EL (cell line): ENCODE measurements around the gene IL2RA.

Source experiments
- DNase-seq: peaks from one replicate; pipeline ENCODE4 v3.0.0-alpha.2; 2016

IL2RA gene

DNA sequence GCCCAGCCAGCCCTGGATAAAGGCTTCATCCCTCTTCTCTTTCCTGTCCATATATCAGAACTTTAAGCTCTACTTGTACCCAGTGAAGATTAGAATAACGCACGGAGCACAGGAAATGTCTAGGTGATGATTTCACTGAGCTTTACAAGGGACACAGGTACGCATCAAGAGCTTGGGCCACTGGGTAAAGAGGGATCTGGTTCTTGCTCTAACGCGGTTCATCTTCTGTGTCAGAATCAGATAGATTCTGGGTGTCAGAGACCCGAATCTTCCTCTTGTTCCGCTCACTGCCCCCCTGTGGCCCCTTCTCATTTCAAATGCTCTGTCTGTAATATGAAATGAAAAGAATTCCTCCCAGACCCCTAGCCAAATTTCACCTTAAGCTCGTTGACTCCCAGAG, 24.7 kb downstream of the IL2RA start:
- DNase-seq, result no peak

DNA sequence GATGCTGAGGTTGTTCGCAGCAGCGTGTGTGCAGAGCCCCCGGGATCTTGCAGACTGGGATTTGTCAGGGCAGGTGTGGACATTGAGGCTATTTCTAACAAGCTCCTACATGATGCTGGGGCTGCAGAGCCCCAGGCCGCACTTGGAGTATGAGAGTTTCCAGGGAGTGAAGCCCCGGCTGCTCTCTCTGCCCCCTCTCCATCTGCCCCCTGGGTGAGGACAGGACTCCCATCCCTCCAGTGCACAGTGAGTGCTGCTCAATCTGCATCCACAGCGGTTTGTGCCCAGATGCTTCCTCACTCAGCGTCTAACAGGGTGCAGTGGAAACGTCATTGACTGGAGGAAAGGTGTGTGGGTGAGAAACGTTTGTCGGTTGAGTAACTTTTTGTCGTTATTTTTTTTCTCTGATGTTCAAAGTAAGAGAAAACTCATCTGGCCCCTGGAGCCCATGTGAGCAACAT, 25.3 kb downstream of the IL2RA start:
- no peak for DNase-seq

DNA sequence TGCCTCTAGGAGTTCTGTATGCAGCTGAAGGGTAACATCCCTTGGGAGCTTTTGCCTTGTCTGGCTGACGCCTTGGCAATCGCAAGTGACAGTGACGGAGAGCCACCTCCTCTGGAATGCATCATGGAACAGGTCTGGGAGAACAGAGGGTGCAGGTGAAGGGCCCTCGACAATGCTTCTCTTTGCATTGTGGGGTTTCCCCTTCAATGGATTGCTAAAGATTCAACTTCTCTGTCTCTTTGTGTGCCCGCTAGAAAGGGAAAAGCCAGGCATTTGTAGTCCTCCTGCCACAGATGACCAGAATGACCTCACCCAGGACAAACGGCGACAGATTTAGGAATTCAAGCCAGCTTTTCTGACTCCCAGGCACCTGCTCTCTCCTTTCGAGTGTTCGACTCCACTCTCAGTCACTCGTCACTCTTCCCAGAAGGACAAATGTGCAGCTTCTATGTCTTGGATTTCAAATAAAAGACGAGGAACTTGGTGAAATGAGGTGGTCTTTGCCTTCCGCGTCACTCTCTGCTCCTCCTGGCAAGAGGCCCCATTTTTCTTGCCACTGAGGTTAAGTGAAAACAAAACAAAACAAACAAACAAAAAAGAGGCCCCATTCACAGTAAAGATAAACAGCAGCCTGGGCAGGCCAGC, 26.1 kb downstream of the IL2RA start:
- no peak for DNase-seq

DNA sequence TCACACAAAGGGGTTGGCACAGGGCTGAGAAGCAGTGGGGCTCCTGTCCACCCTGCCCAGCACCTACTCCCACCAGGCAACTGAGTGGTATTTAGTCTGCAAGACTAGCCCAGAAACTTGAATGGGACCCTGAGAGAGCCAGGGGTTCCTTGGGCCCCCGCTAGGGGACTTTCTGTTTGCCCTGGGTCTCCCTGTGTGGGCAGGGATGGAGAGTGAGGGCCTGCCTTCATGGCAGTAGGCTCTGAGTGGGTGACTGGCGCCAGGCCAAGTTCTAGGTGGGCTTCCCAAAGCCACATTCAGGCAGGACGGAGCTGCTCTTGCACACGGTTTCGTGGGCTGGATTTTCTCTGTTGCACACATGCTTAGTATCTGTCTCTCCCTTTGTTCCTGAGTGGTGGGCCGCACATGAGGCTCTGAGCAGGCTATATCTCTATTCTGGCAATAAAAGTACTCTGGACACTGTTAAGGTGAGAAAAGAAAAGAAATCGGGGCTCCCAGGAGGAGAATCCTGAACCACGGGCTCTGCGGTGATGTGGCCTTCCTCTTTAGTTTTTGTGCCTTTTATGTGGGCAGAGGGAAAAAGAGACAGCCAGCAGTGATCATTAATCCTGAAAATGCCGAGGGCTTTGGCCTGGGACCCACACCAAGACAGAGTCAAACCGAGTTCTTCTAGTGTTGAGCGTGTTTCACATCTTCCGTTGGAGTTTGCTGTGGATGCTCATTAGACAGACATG, 26.9 kb downstream of the IL2RA start:
- no peak for DNase-seq

DNA sequence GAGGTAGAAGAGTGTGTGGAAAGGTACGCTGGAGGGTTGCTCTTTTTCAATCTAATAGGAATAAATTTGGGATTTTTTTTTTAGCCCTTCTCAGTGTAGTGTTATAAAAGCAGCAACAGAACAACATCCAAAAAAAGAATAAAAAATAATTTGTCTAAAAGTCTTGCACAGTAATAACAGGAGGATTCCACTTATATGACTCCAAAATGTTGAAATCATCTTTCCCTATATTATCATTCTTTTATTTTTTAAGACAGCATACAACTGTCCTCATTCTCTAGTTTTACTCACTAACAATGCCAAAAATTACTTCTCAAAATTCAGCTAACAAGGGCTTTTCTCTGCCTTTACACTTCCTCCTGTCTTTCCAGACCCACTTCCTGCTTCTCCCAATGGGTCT, 27.8 kb downstream of the IL2RA start:
- DNase-seq, result no peak

DNA sequence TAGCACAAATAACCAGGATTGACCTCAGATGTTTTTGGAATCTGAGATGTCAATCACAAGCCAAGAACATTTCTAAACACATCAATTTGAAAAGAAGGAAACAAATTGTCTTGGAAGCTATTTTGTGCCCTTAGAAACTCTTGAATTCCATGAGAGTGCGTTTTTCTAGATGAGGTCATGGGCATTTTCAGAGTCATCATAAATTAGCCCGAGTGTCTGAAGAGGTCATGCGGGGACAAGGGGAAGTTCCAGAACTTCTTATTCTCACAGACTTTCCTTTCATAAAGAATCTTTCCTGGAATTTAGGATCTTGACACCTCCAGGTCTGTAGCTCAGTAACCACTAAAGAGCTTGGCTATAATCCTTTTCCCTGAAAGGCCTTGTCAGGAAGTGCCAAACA, 28.2 kb downstream of the IL2RA start:
- peak; percentile 53 for DNase-seq

DNA sequence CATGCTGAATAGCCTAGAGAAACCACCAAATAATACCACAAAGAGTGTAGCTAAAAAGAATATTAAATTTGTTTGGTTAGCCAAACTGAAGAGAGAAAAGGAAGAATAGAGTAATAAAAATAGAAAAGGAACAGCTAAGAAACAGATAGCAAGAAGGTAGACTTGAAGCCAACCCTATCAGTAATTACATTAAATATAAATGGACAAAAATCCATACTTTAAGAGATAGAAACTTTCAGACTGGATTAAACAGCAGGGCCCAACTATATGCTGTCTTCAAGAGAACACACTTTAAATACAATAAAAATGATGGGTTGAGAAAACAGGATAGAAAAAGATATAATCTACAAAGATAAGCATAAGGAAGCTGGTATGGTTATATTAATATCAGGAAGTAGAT, 31.2 kb downstream of the IL2RA start:
- no peak for DNase-seq

DNA sequence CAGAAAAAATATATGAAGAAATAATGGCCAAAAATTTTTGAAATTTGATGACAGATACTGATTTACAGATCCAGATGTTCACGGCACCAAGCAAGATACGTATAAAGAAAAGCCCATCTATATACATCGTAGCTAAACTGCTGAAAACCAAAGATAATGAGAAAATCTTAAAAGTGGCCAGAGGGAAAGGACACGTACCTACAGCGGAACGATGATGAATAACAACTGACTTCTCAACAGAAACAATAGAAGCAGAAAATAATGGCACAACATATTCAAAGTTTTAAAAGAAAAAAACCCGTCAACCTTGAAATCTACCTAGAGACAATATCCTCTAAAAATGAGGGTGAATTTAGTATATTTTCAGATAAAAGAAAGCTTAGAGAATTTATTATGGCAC, 31.9 kb downstream of the IL2RA start:
- no peak for DNase-seq

DNA sequence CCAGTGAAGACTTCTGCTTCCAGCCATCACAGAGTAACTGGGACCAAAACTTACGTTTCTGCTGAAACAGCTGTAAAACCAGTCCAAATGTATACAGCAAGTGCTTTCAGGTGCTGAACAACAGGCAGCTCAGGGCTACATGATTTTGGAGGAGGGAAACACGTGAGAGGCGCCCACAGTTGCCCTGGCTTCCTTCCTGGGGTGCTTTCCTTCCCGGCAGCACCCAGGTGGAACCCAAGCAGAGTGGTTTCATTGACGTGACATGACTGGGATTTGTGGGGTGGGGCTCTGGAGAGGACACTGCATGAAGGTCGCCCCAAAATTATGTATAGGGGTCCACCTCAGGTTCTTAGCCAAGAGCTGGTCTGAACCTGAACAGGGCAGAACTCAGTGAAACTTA, 34.2 kb downstream of the IL2RA start:
- no peak for DNase-seq

DNA sequence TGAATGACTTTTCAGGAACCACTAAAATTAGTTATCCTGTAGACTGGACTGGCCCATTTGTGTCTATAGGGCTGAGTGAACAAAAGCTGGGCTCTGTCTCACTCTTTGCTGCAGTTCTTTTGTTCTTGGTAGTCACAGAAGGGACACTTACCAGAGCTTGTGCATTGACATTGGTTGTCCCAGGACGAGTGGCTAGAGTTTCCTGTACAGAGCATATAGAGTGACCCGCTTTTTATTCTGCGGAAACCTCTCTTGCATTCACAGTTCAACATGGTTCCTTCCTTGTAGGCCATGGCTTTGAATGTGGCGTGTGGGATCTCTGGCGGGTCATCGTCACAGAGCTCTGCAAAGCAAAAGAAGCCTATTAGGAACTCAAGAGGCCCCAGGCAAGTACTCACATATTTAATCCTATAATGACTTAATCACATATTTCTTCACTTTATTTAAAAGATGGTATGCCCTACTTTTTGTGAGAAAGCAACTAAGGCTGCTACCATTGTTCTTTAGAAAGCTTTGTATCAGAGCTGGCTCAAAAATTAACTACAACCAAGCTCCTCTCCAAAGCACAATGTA, 36.4 kb downstream of the IL2RA start:
- DNase-seq, result no peak

DNA sequence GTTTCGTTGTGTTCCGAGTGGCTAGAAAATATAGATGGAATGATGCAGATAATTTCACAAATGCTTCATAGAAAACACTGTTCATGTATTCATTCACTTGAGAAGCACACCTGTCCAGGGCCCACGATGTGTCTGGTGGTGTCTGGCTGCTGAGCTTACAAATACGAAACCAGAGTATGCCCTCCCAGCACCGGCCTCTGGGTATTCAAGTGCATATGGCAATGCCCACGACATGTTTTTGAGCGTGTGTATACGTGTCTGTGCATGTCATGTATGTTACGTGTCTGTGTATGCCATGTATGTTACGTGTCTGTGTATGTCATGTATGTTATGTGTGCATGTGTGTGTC, 37.9 kb downstream of the IL2RA start:
- DNase-seq, result no peak

DNA sequence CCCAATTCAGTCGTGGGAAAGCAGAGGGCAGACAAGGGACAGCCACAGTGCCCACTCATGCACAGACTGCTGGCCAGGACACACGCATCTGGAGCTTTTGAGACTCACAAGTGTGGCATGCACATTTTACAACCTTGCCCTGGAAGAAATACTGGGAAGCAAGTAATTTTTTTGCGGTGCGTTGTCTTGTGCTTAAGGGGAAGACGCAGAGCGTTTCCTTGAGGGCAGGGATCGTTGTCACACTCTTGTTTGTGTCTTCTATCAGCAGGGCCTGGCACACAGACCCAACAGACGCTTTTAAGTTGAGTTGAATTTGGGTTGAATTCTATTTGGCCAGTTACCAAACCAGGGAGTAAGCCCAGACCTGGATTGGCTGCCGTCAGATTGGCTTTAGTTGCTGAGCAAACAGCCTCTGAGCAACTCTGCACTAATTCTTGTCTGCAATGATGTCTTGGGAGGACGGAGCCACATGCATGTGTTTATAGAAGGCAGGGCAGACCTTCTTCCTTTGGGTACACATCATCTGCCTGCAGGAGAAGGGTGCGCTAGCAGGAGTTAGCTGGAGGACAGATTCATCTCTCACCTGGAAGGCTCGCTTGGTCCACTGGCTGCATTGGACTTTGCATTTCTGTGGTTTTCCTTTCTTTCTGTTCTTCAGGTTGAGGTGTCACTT, 38.4 kb downstream of the IL2RA start:
- DNase-seq, result peak; percentile 72

DNA sequence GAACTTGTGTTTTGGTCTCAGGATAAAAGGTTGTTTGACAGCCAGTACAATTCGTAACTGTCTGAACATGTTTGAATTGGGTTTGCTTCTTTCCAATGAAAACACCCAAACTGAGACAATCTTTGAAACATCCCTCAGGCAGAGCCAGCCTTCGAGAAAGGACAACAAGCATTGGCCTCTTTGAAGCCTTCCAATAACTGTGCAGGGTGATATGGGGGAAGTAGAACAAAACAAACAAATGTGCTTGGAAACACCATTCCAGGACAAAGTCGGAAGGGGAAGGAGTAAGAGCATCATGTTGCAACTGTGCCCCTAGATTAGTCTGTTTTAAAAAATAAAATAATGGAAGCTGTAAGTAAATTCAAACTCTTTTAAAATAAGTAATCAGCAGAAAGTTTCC, 39.5 kb downstream of the IL2RA start:
- DNase-seq, result no peak

DNA sequence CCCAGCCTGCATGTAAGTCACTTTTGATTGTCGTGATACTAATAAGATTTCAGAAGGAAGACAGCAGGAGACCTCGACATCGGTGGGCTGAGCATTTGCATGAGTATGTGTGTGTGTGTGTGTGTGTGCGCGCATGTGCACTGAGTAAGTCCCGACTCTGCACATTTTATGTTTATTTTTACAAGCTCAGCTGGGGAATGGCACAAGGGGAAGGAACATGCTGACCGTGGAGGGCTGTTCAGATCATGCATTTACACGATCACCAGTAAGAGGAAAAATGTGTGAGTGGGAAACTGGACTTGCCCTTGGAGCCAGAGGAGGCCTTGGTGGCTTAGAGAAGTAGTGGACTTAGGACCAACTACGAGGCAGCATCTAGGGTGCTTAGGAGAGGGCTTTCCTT, 41.3 kb downstream of the IL2RA start:
- no peak for DNase-seq

DNA sequence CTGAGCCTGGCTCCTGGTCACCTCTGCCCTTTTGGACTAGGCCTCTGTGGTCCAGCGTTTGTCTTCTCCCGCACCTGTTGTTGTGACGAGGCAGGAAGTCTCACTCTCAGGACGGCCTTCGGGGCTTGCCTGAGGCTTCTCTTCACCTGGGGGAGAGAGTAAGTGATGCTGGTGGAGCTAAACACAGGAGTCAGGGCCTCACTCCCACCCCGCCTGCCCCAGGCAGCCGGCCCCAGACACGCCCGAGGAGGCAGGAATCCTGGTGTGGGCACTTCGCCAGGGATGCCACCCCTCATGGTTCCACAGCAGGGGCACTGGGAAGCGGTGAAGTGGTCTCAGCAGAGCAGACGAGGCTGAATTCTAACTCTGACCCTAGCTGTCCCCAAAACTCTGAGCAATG, 42.4 kb downstream of the IL2RA start:
- DNase-seq, result no peak

DNA sequence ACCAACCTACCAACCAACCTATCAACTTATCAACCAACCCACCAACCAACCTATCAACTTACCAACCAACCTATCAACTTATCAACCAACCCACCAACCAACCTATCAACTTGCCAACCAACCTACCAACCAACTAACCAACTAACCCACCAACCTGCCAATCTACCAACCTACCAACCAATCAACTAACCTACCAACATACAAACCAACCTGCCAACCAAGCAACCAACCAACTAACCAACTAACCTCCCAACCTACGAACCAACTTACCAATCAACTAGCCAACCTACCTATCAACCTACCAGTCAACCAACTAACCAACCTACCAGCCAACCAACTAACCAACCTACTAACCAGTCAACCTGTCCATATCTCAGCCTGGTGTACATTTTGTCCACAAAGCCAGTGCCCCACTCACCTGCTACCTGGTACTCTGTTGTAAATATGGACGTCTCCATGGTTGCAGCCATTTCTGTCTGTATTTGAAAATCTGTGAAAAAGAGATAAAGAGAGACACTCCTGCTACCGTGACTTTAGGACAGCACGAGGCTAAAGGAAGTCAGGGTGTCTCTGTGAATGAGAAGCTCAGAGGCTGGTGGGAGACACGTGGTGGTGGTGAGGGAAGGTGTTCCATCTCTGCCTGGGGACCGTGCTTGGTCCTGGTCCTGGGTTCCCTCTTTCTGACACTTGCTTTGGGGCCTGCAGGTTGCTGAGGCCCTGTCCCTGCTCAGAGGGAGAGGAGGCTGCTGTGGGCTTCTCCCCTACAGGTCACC, 43.0 kb downstream of the IL2RA start:
- no peak for DNase-seq

DNA sequence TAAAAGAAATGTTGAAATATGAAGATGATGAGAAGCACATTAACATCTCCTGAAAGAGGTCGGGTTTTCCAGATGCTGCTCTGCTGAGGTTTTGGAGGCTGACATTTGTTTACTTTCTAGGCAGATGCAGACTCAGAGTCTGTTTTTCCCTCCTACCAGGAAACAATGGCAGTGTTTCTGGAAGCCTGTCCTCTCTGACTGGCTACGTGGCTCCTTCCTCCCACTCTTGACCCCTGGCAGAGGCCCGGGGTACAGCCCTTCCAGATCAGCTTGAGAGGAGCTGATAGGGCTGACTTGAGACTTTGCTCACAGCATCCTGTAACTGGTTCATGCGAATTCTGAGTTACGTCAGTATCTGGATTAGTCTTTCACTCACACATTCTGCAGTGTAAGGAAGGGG, 43.7 kb downstream of the IL2RA start:
- DNase-seq, result no peak

DNA sequence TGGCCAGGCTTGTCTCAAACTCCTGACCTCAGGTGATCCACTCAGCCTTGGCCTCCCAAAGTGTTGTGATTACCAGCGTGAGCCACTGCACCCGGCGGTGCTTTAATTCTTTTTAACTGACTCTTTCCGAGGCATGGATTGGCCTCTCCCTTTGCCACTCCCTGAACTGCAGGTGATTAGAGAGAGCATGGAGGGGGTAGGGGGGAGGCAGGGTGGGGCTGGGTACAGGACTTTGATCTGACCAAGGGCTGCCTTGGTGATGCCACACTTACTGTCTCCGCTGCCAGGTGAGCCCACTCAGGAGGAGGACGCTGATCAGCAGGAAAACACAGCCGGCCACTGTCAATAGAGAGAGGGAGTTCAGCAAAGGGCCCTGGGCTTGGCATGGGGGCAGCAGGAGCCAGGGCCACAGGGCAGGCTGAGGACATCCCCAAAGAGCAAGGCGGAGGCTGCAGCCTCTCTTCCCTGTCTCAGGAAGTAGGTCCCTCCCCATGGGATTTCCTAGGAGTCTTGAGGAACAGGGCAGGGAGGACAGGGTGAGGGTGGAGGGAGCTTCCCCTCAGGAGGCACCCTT, 44.3 kb downstream of the IL2RA start:
- DNase-seq, result no peak

DNA sequence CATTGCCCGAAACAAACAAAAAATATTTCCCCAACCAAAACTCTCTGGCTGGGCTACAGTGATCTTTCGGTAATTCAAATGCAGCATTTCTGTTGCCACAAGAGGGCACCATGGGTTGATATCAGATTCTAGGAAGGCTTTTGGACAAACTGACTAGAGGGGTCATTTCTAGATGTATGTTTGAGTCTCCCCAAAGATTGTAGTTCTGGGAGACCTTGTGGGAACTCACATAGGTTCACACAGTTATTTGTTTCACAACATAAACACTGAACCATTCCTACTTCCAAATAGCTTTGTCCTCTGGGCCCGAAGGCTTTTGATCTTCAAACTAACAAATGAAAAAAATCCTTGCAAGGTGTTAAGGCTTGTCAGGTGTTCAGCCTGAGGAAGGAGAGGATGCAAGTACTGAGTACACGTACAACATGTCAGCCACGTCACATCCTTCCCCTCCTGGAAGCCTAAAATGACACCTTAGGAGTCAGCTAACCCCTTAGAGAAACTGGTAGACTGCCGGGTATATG, 47.9 kb downstream of the IL2RA start:
- peak; percentile 41 for DNase-seq

DNA sequence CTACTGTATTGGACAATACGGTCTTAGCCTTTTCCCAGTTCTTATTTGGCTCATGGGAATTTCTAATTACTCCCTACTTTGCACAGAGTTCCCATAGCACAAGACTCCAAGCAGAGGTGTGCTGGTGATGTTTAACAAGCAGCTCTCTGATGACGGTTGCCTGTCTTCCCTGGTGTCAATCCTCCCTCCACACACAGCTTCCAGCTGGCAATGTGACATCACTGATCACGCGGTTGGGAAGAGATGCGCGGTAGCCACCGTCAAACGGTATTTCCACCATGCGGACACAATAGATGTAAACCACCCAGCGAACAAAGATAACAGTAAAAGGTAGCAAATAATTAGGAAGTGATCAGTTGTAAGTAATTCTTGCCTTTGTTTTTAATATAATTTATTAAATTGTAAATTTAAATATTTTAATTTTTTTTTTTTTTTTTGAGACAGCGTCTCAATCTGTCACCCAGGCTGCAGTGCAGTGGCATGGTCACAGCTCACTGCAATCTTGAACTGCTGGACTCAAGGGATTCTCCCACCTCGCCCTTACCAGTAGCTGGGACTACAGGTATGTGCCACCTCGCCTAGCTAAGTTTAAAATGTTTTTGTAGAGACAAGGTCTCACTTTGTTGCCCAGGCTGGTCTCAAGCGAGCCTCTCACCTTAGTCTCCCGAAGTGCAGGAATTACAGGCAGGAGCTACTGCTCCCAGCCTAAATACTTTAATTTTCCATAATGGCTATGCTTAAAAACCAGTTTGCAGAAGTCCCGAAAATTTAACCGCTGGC, 48.6 kb downstream of the IL2RA start:
- DNase-seq, result no peak

DNA sequence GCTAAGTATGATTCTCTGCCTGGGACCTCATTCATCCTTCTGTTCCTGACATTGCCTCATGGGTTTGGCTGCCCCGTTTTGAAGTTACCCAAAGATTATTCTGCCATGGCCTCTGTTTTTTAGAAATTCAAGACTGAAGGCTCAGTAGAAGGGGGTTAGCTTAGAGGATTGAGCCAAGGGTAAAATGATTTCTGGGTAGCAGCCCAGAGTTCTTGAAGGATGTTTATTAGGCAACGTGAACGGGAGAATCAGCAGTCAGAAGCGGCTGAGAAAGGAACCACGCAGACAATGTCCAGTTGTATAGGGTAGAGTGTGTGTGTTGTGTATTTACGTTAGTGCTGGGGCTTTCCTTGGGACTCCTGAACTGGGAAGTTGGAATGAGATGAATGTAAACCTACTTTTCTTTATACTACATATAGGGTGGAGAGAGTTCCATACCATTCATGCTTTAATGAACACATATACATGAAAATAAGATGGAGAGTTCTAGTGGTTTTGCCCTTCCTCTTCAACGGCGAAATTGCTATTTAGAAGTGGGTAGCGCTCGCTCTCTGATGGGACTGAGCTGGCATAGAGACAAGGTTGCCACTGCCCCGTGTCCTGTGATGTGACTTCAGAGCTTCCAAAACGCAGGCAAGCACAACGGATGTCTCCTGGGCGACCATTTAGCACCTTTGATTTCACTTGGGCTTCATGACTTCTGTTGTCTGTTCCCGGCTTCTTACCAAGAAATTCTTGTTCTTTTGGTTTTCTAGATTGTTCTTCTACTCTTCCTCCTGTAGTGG, 49.9 kb downstream of the IL2RA start:
- DNase-seq, result no peak
